Prostate gland (tissue), 2 donors: ENCODE data around the gene RNF208.

Experiments
- CTCF ChIP-seq, 4 experiments: fragments of 200-600 bp in 2 of 4; fragments of 450-650 bp in 2 of 4; sonication (generic) in 2 of 4; IDR thresholded peaks; 1 replicate in 3 of 4; 2 replicates in 1 of 4; pipeline ENCODE4 v1.5.1; 2016 to 2019; ENCODE audit warnings: antibody characterized with exemption in 4 of 4, mild to moderate bottlenecking in 2 of 4, moderate library complexity in 2 of 4
- POLR2AphosphoS5 ChIP-seq: sonication (generic); formaldehyde crosslinking; IDR thresholded peaks from one replicate; pipeline ENCODE4 v1.6.1; 2017; ENCODE audit warnings: antibody characterized with exemption

GRCh38 chr9:137221506-137222111 lies 431 bp downstream of the RNF208 start:
- TF ChIP-seq POLR2AphosphoS5 (no peak), CTCF (IDR thresholded peaks at IDR 0.05) (no peak)
